Stimulated activated naive CD4-positive, alpha-beta T cell (primary cell): ENCODE data around the gene CDC34.

Experiments
- DNase-seq, 6 experiments: peaks; one replicate each; lab custom pipeline; 2025; lab: John Stamatoyannopoulos, UW

CDC34 gene

DNA sequence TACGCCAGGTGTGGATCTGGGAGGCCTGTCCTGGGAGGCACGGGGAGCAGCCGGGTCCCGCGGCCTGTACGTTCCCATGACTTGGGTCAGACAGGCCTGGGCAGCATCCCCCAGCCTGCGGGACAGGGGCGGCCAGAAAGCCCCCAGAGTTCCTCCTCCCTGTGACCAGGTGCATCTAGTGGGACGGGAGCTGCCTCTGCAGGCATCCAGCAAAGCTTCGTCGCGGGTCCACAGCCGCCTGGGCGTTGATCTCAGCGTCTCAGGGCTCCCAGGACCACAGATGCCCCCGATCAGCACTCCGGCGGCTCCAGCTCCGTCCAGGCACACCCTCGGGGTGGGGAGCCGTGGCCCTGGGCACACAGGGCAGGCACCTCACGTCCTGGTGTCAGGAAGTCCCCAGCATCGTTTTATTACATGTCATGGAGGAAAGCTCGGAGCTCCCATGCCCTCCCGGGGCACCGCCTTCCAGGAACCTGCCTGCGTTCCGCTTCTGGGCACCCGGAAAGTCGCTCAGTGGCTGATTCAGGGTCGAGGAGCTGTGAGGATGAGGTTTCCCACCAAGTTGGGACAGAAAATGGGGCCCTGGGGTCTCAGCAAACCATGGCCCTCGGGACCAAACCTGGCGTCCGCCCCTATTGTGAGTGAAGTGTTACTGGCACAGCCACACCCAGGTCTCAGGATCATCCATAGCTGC, 10.8 kb downstream of the CDC34 start:
- DNase-seq = no peak

DNA sequence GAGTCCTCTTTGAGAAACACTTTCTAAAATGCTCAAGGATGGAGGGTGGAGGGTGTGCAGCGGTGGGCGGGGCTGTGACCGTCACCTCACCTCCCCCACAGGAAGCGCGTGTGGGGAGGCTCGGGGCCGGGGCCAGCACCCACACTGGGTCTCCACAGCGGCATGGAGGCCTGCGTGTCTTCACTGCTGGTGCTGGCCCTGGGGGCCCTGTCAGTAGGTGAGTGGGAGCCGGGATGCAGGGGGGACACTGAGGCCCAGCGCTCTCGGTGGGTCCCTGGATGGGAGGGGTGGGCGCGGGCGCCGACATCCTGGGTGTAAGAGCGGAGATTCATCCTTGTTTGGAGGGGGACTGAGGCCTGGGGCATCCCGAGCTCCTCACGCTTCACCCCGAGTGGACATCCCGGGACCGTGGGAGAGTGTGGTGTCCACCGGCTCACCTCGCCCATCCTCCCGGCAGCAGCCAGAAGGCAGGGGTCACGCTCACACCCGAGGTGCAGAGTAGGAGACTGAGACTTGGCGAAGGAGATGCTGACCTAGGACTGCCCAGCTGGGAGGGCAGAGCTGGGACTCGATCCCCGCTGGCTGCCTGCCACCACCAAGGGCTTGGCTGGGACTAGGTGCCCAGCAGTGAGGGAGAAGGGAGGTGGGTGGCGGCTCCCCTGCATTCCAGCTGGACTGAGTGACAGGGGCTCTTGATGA, 12.5 kb downstream of the CDC34 start, which contains the start of gene GZMM:
Gene GZMM (plus strand): TSS at position 144 of the 699 bp plus-strand sequence. CDS start 19 bp downstream, at position 163.
- DNase-seq = peak; percentile 49 to 81 (median 72)

DNA sequence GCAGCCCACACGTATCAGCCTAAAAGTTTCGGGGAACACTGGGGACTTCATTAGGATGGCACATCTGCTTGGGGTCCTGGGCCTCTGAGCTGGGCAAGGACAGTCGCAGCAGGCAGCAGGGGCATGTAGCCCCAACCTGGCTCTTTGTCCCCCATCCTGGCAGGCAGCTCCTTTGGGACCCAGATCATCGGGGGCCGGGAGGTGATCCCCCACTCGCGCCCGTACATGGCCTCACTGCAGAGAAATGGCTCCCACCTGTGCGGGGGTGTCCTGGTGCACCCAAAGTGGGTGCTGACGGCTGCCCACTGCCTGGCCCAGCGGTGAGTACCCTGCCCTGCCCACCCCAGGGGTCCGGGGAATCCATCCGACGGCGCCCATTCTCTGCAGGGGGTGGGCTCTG, 15.6 kb downstream of the CDC34 start:
- no peak for DNase-seq

DNA sequence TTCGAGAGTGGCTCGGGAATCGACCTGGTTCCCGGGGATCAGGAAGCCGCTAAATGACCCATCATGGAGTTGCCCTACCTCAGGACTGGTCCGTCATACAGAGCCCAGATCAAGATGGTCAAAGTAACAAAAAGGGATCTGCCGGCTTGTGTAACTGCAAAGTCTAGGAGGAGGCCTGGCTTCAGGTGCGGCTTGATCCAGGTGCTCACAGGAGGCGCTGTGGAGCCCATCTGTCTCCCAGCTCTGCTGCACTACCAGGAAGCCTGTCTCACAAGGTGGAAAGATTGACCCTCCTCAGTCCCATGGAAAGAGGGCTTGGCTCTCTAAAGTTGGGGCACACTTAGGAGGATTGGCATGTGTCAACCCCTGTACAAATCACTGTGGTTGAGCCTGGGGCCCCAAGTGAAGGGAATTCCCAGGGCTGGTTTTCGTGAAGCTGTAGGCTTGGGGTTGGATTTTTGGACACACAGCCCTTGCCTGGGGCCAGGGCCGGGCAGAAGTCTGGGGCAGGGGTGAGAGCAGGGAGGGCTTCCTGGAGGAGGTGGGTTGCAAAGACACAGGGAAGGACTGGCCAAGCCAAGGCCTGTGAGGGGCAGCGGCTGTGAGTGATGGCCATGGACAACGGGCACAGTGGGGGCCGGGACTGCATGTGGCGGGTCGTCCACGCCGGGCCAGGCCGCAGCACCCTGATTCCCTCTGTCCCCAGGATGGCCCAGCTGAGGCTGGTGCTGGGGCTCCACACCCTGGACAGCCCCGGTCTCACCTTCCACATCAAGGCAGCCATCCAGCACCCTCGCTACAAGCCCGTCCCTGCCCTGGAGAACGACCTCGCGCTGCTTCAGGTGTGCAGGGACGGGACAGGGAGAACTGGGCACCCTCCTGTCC, 16.5 kb downstream of the CDC34 start:
- no peak for DNase-seq

DNA sequence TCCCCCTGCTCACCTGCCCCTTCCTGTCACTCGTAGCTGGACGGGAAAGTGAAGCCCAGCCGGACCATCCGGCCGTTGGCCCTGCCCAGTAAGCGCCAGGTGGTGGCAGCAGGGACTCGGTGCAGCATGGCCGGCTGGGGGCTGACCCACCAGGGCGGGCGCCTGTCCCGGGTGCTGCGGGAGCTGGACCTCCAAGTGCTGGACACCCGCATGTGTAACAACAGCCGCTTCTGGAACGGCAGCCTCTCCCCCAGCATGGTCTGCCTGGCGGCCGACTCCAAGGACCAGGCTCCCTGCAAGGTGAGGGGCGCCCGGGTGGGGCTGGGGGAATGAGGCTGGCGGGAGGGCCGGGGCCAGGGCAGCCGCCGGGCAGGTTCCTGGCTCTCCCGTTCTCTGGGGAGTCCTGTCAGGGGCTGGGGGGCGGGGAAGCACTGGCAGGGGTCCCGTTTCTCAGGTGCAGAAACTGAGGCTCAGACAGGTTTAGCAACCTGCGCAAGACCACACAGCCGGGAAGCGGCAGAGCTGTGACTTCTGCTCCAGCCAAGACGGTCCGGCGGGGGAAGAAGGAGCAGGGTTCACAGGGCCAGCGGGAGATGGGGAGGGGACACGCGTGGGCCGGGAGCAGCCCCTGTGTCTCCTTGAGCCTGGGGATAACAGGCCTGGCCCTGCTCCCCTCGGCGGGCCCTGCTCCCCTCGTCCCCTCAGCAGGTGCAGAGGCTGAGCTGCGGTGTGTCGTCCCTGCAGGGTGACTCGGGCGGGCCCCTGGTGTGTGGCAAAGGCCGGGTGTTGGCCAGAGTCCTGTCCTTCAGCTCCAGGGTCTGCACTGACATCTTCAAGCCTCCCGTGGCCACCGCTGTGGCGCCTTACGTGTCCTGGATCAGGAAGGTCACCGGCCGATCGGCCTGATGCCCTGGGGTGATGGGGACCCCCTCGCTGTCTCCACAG, 17.6 kb downstream of the CDC34 start:
- no peak for DNase-seq

DNA sequence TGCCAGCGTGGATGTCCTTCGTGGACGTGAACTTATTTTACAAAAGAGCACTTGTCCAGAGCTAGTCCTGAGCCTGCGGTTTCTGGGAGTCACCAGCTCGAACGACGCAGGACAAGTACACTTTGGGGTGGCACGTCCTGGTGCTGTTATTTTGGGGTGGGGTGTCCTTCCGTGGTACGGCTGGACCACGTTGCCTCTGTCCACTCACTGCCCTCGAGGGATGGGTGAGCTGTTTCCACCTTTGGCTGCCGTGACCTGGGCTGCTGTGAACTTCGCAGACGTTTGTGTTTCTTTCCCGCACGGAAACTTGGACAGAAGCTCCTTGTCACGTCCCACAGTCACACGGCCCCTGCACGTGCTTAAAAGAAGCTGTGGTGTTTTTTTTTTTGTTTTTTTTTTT, 23.3 kb downstream of the CDC34 start:
- no peak for DNase-seq

GRCh38 chr19:555474-555808, 23.9 kb downstream of the CDC34 start:
- no peak for DNase-seq

- no peak for DNase-seq
Observed at GRCh38 chr19:556611-557382, 25.2 kb downstream of the CDC34 start.

DNA sequence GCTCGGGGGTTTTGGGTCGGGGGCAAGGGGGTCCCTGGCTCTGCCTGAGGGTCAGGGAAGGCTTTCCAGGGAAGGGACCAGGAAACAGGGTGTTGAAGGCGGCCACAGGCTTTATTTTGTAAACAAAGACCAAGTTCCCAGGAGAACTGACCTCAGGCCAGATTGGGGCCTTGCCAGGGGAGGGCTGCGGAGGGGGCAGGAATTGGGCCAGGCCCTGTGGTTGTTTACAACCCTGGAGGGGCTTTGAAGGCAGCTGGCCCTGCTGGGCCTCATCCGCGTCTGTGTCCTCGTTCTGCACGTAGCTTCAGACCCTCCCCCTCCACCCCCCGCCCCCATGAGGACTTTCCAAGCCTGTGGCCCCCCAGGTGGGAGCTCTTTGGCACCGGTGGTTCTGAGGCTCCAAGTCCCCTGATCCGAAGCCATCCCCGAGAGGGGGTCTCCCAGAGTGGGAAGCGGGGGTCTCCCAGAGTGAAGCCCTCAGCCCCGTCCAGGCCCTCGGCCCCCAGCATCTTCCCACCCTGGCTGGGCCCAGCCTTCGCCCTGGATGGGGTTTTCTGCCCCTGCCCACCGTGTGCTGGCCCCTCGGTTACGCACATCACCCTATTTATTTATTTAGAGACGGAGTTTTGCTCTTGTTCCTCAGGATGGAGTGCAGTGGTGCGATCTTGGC, 27.3 kb downstream of the CDC34 start:
- DNase-seq = no peak

- DNase-seq = no peak
Observed at GRCh38 chr19:560121-560520, 28.6 kb downstream of the CDC34 start.

DNA sequence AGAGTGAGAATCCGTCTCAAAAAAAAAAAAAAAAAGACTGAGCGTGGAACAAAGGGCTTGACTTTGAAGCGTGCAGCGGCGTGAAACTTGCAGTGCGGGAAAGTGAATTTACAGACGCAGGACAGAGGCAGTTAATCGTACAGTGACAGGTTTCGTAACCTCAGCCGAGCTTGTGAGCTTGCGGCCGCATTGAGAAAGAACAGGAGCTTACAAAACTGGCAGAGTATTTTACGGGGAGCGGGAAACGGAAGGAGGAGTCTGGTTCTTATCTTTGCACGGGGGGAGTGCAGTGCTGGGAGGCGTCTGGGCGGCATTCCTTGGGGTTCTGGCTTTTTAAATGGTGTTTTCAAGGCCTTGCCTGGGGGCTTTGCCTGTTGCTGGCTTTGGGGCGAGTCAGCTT, 34.8 kb downstream of the CDC34 start:
- DNase-seq = no peak

- DNase-seq = no peak
Observed at GRCh38 chr19:566844-567243, 35.3 kb downstream of the CDC34 start.

GRCh38 chr19:567296-567900, 35.8 kb downstream of the CDC34 start:
- no peak for DNase-seq

GRCh38 chr19:570251-570686, 38.7 kb downstream of the CDC34 start:
- peak in 3 of 6 experiments; percentile 15 to 30 (median 21) for DNase-seq

DNA sequence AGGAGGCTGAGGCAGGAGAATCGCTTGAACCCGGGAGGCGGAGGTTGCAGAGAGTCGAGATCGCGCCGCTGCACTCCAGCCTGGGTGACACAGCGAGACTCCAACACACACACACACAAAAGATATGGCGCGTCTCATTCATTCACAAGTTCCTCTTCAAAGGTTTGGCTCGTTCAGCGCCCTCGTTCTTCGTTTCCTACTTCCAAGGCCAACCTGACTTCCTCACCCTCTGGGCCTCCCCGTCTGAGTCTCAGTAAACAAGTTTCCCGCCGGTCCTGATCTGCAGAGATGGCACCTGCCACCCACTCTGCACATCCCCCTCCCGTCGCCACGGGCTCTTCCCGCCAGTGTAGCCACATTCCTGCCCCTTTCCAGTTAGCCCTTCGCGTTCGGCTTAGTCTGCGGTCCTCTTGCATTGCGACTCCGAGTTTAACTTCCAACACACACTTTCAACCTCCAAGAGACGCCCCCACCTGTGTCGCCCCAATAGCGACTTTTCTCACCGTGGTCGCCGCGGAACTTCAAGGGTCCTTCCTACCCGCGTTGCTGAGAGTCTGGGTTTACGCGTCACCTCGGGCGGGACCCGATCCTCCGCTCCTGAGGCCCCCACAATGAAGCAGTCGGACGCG, 39.5 kb downstream of the CDC34 start:
- DNase-seq = peak; percentile 46 to 83 (median 63)

DNA sequence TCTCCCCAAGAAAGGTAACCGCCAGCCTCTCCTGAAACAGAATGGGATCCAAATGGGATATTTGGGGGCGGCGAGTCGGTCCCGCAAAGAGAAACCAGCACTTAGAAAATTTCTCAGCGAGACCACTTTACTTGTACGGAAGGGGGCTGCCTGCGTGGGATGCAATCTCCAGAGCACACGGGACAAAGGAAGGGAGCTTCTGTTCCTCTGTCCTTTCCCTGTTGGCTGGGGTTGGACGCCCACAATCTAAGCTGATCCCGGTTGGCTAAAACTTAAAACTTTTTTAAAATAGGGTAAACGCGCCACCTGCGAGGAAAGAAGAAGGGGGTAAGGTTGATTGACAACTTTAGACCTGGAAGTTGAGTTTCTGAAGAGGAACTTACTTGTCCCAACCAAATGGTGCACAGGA, 40.0 kb downstream of the CDC34 start:
- DNase-seq = peak in 4 of 6 experiments; percentile 16 to 65 (median 52)

GRCh38 chr19:572140-572742, 40.7 kb downstream of the CDC34 start, which contains the start of gene BSG:
BSG (plus strand) TSS chr19:572596; CDS start chr19:572635, 39 bp downstream.
- DNase-seq = peak; percentile 94 to 98 (median 96)

- DNase-seq = peak in 1 of 6 experiments; percentile 30
Observed at GRCh38 chr19:572743-573518, 41.4 kb downstream of the CDC34 start.
